GM19397 (cell line): ENCODE measurements around the gene DIRAS1.

Experiments used
- ATAC-seq: cut with Tn5 transposase; IDR thresholded peaks from one replicate; pipeline ENCODE4 v1.9.1; 2021; ENCODE audit warnings: mild to moderate bottlenecking, moderate library complexity; ENCODE audit not compliant: unreplicated experiment

DIRAS1 gene

GRCh38 chr19:2728783-2729387 lies 7.7 kb upstream of the DIRAS1 start:
- ATAC-seq = no peak

DNA sequence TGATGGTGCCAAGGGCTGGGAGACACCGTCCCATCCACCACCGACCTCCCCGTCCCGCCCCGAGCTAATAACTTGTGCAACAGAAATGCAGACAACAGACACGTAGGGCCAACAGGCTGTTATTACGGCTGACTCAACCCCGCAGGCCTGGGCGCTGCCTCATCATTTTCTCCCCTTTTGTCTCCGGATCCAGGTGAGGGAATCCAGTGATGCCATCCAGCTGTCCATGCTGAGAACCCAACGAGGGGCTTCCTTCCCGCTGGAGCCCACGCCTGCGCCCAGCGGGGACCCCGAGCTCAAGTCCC lies 6.4 kb upstream of the DIRAS1 start:
- no peak for ATAC-seq

- ATAC-seq = no peak
These were observed 5.9 kb upstream of the DIRAS1 start for GRCh38 chr19:2726904-2727639.

DNA sequence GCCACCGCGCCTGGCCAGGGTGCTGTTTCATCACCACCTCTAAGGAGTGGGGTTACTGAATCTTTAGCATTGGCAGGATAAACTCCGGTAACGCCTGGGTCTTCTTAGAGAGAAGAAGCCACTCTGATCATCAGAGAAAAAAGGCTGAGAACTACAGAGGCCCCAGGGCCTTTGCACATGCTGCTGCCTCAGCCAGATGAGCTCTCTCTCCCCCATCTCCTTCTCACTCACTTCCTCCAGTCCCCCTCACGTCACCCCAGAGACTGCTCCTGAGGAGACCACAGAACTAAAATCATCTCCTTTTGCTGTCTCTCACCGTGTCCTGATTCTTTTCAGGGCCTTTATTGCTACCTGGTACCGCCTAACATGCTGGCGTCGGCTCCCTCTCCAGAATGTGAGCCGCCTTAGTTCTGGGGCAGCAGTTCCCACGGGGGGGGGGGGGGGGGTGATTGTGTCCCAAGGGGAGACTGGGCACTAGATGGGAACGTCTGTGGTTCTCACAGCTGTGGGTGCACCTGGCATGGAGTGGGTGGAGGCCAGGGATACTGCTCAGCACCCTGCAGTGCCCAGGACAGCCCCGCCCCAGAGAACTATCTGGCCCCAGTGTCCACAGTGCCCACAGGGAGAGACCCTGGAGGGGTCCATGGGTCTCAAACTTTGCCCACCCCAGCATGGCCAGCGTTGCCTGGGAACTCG lies 5.1 kb upstream of the DIRAS1 start:
- no peak for ATAC-seq

- no peak for ATAC-seq
These were observed 3.0 kb upstream of the DIRAS1 start for GRCh38 chr19:2724148-2724557.

DNA sequence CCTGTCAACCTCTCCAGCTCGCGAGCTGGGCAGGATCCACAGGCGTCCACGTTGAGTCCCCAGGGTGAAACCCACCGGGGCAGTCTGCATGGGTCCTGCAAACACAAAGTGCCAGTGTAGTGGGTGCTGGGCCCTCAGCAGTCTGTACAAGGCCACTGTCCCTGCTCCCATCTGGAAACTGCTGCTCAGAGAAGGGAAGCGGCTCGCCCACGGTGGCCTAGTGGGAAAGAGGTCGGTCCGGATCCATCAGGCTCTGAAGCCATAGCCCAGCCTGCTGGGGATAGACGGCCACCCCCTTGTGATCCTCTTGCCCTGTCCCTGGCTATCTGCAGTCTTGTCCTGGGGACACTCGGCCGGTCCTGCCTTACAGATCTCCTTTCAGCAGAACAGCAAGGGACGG lies 2.6 kb upstream of the DIRAS1 start:
- no peak for ATAC-seq

- ATAC-seq = no peak
These were observed 2.2 kb upstream of the DIRAS1 start for GRCh38 chr19:2723345-2723715.

DNA sequence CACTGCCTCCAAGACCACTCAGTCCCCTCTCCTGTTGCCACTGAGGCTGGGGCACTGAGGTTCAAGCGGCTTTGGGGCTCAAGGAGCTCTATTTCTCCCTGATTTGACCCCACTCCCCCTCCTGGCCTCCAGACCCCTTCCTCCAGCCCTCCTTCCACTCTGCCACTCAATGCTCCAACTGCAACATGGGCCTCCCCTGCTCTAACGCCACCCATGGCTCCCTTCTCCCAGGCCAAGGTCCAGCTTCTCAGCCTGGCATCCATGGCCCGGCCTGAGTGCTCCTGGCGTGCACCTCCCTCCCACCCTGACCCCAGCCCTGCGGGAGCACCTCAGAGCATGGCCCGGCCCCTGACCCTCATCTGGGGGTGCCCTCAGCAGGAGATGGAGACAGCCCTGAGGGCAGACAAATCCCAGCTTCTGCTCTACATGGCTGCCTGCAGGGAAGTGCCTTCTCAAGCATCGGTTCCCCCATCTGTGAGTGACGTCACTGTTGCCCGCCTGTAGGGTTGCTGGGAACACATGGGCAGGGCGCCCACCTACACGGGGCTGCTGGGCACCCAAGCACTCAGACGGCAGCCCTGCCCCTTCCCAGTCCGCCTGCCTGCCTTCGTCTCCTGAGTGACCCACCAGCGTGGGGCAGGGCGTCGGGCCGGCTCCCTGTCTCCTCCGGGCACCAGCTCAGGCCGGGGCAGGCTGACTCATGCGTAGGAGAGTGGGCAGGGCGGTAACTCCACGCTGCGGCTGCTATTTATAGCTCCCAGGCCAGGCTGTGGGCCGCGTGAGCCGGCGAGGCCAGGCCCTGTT lies 1.6 kb upstream of the DIRAS1 start:
- ATAC-seq = no peak

GRCh38 chr19:2721570-2722540 lies 683 bp upstream of the DIRAS1 start:
- ATAC-seq = no peak

- no peak for ATAC-seq
These were observed 1.0 kb downstream of the DIRAS1 start for GRCh38 chr19:2719920-2720776.

DNA sequence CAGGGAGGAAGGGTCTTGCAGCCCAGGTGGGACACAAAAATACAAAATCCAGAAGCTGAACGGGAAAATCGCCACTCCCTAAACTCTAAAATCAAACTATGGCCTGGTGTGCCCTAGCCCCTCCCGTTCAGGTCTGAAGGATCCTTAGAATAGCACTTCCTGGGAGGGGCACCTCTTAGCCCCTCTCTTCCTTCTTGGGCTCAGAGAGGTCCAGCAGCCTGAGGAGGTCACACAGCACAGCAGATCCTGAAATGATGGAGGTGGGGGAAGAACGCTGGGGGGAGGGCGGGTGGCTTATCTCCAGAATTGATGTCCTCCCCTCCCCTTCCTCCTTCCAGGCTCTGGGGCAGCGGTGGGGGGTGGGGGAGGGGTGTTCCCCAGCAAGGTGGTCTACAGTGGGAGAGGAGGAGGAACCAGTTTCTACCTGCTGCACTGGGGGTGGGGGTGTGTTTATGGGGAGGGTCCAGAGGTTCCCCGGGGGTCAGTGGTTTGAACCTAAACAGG lies 1.9 kb downstream of the DIRAS1 start:
- no peak for ATAC-seq

DNA sequence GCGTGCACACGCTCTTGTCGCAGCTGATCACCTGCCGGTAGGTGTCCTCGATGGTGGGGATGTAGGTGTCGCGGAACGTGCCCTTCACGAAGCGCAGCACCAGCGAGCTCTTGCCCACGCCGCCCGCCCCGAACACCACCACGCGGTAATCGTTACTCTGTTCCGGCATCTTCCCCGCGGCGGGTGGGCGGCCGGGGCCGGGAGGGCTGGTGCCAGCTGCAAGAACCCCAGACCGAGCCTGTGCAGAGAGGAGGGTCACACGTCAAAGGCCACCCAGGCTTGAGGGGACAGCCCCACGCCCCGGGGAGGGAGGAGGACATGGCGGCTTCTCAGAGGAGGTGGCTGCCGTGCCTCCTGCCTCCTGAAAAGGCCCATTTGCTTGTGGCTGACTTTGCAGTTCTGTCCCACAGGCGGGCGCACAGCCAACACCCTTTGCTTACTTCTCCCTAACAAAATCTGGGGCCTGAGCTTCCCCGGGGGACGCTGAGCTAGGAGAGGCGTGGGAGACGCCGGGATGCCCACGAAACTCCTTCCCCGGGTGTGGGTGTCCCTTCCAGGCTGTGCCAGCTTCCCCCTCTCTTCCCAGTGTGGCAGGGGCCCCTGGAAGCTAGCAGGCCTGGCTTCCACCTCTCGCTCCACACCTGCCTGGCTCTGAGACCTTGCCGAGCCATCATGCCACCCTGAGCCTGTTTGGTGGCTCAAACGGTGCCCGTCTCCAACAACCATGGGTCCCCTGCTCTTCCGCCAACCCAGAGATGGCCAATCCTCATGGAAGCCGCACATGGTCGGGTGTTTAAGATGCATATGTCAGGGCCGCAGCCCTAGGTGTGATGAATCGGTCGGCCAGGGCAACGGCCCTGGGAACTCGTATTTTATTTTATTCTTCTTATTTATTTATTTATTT lies 3.3 kb downstream of the DIRAS1 start:
- no peak for ATAC-seq

DNA sequence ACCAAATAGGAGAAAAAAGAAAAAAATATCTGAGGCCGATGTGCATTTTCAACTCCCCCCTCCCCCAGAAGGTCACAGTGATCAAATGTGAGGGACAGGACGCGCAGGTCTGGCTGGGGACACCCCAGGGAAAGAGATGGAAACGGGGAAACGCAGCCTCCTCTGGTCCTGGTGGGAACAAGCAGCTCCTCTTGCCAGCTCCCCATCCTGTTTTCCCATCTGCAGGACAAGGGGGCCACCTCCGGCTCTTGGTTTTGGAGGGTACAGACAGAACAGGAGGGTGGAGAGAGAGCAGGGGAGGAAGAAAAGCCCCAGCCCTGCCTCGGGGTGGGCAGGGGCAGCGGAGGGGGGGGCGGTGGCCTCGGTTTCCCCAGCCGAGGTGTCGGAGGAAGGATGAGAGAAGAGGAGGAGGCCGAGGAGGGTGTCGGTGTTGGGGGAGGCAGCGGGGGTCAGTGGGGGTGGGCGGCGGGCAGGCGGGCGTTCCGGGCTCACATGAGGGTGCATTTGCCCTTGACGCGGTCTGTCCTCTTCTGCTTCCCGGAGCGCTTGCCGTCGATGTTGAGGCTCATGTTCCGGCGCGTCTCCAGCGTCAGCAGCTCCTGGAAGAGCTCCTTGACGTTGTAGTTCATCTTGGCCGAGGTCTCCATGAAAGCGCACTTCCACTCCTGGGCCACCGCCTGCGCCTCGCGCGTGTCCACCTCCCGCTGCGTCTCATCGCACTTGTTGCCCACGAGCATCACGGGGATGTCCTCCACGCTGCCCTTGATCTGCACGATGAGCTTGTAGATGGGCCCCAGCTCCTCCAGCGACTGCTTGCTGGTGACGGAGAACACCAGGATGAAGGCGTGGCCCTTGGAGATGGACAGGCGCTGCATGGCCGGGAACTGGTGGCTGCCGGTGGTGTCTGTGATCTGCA lies 4.2 kb downstream of the DIRAS1 start:
- ATAC-seq = no peak

DNA sequence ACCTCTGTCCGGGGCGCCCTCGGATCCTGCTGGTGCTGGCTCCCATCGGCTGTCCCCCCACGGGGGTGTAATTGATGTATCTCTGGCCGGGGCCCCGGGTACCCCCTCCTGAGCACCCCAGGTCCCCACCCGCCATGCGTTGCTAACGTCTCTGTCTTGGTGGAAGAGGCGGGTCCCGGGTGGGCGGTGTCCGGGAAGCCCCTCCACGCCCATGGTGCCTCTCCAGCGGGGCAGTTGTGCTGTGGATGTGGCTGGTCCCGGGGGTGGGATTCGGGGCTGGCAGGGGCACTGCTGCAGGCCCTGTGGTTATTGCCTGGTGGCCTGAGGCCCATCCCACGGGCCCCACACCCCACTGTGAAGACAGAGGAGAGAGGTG lies 4.9 kb downstream of the DIRAS1 start:
- ATAC-seq = no peak

DNA sequence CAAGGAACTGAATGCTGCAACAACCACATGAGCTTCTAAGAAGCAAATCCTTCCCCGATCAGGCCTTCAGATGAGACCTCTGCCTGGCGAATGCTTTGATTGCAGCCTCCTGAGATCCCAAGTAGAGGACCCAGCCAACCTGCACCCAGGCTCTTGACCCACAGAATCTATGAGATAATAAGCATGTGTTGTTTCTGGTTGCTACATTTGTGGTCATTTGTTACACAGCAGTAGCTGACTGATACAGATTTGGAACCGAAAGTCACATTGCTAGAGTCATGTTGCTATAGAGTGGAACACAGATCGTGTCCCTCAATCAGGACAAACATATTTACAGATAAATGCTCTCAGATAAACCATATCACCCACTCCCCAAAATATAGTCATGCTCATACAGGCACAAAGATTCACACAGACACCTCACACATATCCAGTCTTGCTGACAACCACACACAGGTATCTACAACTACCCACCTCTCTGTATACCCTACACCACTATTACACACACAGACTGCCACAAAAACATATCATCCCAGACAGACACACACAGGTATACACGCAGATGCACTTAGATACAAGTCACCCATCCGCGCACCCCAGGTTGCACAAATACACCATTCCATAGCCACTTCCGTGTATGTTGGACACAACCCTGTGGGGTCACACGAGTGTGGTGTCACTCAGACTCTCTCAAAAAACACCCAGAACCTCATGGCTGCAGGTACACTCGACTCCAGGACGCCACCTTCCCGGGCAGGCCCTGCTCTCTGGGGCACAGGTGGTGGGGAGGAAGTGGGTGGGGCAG lies 5.5 kb downstream of the DIRAS1 start:
- no peak for ATAC-seq

- ATAC-seq = no peak
These were observed 6.5 kb downstream of the DIRAS1 start for GRCh38 chr19:2714531-2715269.
